Right atrium auricular region (tissue), 2 donors: ENCODE measurements around the gene ABCF3. TPM values are rescaled to one million over a fixed set of nuclear protein-coding genes. Genes with fewer than 3 reads are reported as not detected.

Experiments used
- DNase-seq: peaks from one replicate; pipeline ENCODE4 v3.0.0-alpha.2; 2019; ENCODE audit warnings: low spot score
- H3K27ac ChIP-seq, 2 donors: fragments of 200-600 bp; sonication (generic); 1 replicate in 1 of 2; 2 replicates in 1 of 2; pipeline ENCODE4 v1.5.1; 2016 to 2019
- H3K27me3 ChIP-seq, 2 donors: fragments of 200-600 bp; sonication (generic); one replicate each; pipeline versions ENCODE4 v1.5.1 to v1.6.0; 2017 to 2019
- H3K36me3 ChIP-seq: fragments of 200-600 bp; sonication (generic); one replicate; pipeline ENCODE4 v1.5.1; 2016
- H3K4me1 ChIP-seq, 2 donors: fragments of 200-600 bp; sonication (generic); one replicate each; pipeline versions ENCODE4 v1.5.1 to v1.6.0; 2017 to 2019
- H3K4me3 ChIP-seq, 2 donors: fragments of 200-600 bp; sonication (generic); 1 replicate in 1 of 2; 2 replicates in 1 of 2; pipeline ENCODE4 v1.5.1; 2017 to 2019; ENCODE audit warnings: mild to moderate bottlenecking in 1 of 2, moderate library complexity in 1 of 2
- H3K9me3 ChIP-seq, 2 donors: fragments of 200-600 bp; sonication (generic); one replicate each; pipeline ENCODE4 v1.5.1; 2019
- total RNA-seq, 2 donors: library from RNA; depleted of rRNA; stranded (reverse); fragments of >200 nt; gene quantifications; one replicate each; pipeline ENCODE4 v1.1.0, GENCODE V29; 2016
- TF ChIP-seq, protein P1 (sequence below), 2 donors: fragments of 200-600 bp; sonication (generic); IDR thresholded peaks; one replicate each; pipeline ENCODE4 v1.5.1; 2019; ENCODE audit warnings: antibody characterized with exemption in 2 of 2

Gene ABCF3
- total RNA-seq, 2 donors from 2014 or later: 42.8 to 47.9 TPM

DNA sequence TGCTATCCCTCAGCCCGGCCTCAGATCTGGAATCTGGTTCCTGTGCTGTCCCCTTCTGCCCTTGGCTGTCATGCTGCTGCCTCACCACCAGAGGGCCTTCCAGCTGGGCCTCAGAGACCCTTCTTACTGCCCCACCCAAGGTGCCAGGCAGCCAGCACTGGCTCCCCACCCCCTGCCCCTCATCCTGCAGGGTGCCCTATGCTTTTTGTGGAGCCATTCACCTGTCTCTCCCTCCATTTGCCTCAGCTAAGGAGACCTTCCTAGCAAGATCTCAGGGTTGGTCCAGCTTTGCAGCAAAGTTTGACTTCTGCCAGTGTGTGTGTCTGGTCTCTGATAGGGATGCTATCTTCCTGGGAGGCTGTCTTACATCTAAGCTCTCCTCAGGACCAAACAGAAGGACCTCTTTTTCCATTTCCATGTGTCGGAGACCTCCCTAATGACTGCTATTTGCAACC is 41.5 kb downstream of the ABCF3 start:
- Histone ChIP-seq H3K27me3 (peaks cover 15 to 22% of the 10 kb centered on the region in 2 donors), H3K4me3 (no peak overlapping the region), H3K27ac (no peak overlapping the region), H3K36me3 (no peaks in the 10 kb centered on the region), H3K4me1 (peaks cover 0 to 24% of the 10 kb centered on the region in 2 donors), H3K9me3 (no peaks in the 10 kb centered on the region)
- no peak for DNase-seq
- TF ChIP-seq, protein P1, sequence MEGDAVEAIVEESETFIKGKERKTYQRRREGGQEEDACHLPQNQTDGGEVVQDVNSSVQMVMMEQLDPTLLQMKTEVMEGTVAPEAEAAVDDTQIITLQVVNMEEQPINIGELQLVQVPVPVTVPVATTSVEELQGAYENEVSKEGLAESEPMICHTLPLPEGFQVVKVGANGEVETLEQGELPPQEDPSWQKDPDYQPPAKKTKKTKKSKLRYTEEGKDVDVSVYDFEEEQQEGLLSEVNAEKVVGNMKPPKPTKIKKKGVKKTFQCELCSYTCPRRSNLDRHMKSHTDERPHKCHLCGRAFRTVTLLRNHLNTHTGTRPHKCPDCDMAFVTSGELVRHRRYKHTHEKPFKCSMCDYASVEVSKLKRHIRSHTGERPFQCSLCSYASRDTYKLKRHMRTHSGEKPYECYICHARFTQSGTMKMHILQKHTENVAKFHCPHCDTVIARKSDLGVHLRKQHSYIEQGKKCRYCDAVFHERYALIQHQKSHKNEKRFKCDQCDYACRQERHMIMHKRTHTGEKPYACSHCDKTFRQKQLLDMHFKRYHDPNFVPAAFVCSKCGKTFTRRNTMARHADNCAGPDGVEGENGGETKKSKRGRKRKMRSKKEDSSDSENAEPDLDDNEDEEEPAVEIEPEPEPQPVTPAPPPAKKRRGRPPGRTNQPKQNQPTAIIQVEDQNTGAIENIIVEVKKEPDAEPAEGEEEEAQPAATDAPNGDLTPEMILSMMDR (IDR thresholded peaks at IDR 0.05): peak; percentile 65 to 81

DNA sequence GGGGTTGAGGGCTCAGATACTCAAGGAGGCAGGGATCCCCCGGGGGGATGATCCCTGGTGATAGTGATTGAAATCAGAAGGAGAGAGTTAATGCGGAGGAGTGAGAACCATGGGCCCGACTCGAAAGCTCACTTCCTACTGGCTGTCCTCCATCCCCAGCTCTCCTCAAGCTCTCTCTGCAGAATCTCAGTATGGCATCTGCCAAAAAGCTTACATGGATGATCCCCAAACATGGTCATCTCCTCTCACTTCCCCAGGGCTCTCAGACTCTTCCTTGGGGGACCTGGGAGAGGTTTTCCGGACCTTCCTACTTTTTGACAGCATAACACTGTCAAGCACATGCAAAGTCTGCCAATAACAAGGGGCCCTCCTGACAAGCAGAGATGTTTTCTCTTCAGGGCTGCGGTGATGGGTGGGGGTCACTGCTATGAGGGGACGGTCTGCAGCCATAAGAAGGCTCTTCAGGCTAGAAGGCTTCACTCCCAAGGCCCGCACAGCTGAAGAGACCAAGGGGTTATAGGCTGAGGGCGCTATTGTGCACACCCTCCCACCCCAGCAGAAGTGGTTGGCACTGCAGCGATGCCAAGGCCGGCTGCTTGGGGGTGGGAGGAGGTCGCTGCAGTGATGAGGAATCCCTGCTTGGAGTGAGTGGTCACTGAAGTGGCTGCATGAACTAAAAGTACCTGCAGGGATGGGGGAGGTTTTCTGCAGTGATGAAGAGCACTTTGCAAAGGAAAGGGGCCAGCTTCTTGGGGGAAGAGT is 42.6 kb downstream of the ABCF3 start:
- H3K4me1 ChIP-seq: peaks cover 0 to 24% of the 10 kb centered on the region in 2 donors

DNA sequence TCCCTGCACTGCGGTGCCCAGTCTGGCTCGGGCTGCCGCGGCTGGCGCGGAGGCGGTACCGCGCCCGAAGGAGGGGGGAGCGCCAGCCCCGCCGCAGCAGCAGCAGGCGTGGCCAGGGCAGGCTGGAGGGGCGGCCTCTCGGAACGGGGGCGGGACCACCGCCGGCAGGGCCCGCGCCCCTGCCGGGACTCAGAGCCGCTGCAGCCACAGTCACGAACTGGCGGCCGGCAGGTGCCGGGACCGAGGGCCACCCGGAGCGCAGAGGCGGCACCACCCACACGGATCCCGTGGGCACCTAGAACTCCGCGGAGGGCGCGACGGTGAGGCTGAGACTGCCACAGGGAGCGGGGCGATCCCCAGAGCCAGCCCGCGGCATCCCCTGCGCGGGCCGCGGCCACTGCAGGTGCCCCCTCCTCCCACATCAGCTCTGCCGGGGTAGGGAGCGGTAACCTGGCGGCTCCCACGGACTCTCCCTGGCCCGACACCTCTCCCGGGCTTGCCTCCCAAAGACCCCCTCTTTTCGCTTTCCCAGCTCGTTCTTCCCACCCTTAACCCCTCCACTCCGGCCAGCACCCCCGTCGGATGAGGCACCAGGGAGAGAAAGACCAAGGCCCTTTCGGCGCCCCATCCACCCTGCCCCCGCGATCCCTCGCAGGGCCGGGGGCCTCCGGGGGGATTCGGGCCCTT is 43.5 kb downstream of the ABCF3 start, which contains the start of gene VWA5B2:
Gene VWA5B2 (plus strand): TSS at position 192 of the 687 bp plus-strand sequence. CDS start 944 bp downstream, outside the sequence.
- no peak for DNase-seq
- H3K9me3 ChIP-seq: no peaks in the 10 kb centered on the region
- H3K4me3 ChIP-seq: peak within 1 kb of the TSS; percentile 34 to 52
- peaks cover 0 to 24% of the 10 kb centered on the region in 2 donors for H3K4me1 ChIP-seq
- TF ChIP-seq, protein P1 (IDR thresholded peaks at IDR 0.05): peak in 1 of 2 donors; percentile 50
- H3K27me3 ChIP-seq: peaks cover 15 to 22% of the 10 kb centered on the region in 2 donors
- H3K36me3 ChIP-seq: no peaks in the 10 kb centered on the region
- no peak within 1 kb of the TSS for H3K27ac ChIP-seq

More for the DNA sequence above, 42.6 kb downstream of the ABCF3 start:
- TF ChIP-seq, protein P1 (IDR thresholded peaks at IDR 0.05): no peak
- no peak overlapping the region for H3K27ac ChIP-seq
- DNase-seq: no peak
- H3K36me3 ChIP-seq: no peaks in the 10 kb centered on the region
- no peaks in the 10 kb centered on the region for H3K9me3 ChIP-seq
- peak overlapping the region; percentile 34 to 52 for H3K4me3 ChIP-seq
- peaks cover 15 to 22% of the 10 kb centered on the region in 2 donors for H3K27me3 ChIP-seq

GRCh38 chr3:184230081-184230602 is 44.1 kb downstream of the ABCF3 start:
- TF ChIP-seq, protein P1 (IDR thresholded peaks at IDR 0.05): no peak
- Histone ChIP-seq H3K4me1 (peaks cover 0 to 24% of the 10 kb centered on the region in 2 donors), H3K9me3 (no peaks in the 10 kb centered on the region), H3K4me3 (peak overlapping the region; percentile 34 to 52), H3K27ac (no peak overlapping the region), H3K36me3 (no peaks in the 10 kb centered on the region), H3K27me3 (peaks cover 15 to 22% of the 10 kb centered on the region in 2 donors)
- DNase-seq: no peak

DNA sequence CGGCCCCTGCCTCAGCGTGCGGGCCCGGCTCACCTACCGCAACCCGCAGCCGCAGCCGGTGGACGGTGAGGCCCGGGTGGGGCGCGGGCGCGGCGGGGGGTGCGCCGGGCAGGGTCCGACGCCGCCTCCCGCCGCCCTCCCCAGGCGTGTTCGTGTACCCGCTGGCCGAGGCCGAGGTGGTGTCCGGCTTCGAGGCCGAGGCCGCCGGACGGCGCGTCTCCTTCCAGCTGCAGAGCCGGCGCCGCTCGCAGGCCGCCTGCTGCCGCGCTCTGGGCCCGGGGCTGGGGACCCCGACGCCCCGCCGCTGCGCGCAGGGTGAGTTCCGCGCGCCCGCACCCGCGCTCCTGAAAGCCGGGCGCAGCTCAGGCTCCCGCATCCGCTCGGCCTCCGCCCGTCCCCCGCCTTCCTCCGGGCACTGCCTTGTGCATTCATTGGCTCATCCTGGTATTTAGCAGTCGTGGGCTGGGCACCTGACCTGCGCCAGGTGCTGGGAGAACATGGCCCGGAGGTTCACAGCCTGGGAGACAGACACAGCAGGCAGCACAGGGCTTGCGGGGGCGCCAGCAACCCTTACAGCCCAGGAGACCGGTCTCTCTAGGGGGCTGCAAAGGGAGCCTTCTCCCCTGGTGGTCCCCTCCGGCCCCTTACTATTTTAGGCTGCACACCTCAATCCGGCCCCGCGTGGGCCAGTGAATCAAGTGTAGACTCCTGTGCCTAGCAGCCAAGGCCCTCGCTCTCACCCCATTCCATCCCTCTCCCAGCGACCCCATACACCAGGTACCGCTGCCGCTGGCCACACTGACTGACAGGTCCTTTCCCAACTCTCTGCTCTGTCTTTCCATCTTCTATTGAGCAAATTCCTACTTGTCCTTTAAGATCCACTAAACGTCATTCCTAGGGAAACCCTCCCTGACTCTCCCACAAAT is 44.9 kb downstream of the ABCF3 start:
- TF ChIP-seq, protein P1 (IDR thresholded peaks at IDR 0.05): no peak
- H3K4me1 ChIP-seq: peaks cover 0 to 24% of the 10 kb centered on the region in 2 donors
- no peak for DNase-seq
- H3K27ac ChIP-seq: no peak overlapping the region
- H3K4me3 ChIP-seq: peak overlapping the region in 1 of 2 donors; percentile 52
- H3K9me3 ChIP-seq: no peaks in the 10 kb centered on the region
- peaks cover 15 to 22% of the 10 kb centered on the region in 2 donors for H3K27me3 ChIP-seq
- no peaks in the 10 kb centered on the region for H3K36me3 ChIP-seq
